HT-29 (cell line): ENCODE data around the gene PPME1. TPM values are rescaled to one million over a fixed set of nuclear protein-coding genes. Genes with fewer than 3 reads are reported as not detected.

Experiments used
- DNase-seq: peaks from one replicate; pipeline ENCODE4 v3.0.0-alpha.2; 2015; ENCODE audit warnings: low spot score
- total RNA-seq: library from RNA; depleted of rRNA; stranded (reverse); fragments of >200 nt; shearing (Covaris generic); gene quantifications from 2 replicates; pipeline ENCODE4 v1.2.3, GENCODE V29; 2014

The PPME1 gene
- total RNA-seq, 1 experiment from 2014 or later: 29.6 TPM

DNA sequence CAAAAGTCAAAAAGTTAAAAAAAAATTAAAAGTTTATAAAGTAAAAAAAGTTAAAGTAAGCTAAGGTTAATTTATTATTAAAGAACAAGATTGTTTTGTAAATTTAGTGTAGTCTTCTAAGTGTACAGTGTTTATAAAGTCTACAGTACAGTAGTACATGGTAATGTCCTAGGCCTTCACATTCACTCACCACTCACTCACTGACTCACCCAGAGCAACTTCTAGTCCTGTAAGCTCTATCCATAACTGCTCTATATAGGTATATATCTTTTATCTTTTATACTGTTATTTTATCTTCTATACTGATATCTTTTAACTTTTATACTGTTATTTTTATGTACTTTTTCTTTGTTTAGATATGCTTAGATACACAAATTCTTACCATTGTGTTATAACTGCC lies 11.4 kb upstream of the PPME1 start:
- DNase-seq: no peak

DNA sequence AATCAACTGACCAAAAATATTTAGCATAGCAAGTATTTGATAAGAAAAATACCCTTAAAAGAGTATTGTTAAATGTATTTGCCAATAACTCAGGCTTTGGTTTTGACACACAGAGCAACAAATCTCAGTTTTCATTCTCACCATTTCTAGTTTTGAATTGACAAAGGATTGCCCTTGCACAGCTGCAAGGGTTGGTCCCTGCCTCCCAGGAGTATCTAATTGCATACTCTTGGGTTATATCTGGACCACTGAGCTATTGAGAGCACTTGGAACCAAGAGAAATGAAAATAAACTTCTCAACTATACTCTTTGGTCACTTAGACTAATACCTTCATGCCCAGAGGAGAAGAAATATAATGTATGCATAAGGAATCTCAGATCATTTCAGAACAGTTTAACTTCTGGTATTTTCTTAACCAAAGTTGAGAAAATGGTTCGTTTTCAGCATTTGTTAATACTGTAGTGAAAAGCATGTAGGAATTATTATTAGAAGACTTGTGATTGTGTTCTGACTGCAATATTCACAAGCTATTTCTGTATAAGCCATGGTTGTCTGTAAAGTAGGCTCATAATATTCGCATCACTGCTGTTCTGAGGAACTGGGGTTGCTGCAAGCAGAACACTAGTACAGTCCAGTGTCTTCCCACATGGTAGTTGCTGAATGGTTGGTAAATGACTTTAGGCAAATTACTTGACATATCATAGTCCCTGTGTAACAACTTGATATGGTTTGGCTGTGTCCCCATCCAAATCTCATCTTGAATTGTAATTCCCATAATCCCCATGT lies 8.2 kb upstream of the PPME1 start:
- DNase-seq: no peak

DNA sequence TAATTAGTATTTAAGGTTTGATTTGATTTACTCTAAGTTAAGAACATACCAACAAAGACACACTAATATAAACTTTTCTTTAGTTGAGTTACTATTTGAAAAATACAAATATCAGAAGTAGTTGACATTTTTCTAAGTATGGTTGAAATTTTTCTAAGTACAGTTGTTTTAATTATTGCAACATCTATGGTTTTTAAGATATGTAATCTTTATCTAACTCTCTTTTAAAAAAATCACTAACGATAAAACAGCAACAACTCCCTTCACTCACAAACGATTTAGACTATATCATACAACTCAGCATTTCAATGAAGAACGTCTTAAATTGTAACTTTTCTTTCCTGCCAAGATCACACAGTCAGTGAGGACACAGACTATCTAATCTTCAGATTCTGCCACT lies 2.3 kb upstream of the PPME1 start:
- no peak for DNase-seq

DNA sequence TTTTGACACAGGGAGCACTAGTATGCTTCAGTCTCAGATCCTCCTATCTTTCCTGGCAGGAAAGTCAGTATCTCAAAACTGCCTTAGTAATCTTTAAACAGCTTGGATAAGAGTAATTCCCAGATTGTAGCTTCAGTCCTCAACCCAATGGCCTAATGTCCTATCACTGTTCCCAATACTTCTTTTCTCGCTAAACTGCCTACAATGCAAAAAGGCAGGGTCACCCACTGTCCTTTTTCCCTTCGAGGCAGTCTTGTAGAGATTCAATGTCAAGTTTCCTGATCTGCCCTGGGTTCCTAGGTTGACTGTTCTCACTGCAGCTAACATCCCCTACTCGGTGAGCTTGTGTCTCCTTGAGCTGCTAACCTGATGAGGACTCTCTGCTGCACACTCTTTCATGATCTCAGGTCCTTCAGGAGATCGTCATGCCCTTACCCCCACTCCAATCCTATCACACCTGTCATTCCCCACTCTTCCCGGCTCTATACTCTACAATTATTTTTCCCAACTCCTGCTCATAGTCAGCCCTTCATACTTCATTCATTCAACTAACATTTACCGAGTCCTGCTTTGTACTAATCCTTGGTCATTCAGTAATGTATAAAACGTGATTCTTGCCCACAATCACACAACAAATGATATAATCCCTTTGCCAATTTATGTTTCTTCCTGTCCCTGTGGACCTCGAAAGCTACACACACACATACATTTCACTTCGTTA lies 1.2 kb upstream of the PPME1 start:
- peak; percentile 19 for DNase-seq

DNA sequence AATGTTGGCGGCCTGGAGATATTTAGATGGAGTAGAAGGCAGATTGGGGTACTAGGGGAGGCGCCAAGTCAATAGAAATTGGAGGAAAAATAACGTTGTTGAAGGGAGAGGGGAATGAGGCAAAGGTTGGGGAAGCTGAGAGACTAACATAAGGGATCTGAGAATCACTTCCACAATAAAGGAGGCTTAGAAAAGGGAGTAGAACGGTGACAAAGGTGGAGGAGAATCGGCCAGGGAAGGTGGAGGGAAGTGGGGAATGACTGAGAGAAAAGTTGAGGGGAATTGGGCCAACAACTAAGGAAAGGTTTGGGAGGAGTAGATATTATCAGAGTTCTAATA lies 510 bp downstream of the PPME1 start:
- DNase-seq: no peak

DNA sequence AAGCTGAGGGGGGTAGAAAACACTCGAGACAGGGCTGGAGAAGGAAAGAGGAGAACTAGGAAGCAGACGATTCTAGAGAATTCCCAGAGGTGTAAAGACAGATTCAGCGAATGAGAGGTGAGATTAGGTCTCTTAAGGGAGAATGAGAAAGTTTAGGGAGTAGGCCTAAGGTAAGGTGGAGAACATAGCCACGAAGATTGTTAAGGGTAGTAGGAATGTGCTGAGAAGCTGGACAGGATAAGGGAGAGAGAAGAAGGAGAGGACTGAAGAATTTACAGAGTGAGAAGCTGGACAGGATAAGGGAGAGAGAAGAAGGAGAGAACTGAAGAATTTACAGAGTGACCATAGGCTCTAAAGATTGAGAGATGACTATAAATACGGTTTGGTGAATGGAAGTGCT lies 908 bp downstream of the PPME1 start:
- DNase-seq: peak; percentile 56

DNA sequence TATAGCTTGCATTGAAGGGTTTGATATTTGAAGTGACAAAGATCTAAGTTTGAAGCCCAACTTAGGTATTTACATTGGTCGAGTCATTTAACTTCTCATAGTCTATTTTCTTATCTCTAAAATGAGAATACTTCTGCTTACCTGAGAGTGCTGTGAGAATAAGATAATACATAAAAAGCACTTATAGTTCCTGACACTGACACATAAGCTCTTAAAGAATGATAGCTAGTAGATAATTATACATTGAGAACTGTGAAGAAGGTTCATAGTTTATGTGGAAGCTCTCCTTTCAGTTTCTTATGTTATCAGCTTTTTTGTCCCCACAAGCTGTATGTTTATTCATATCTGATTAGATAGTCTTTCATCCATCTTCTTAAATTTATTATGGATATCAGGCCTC lies 4.8 kb downstream of the PPME1 start:
- no peak for DNase-seq

DNA sequence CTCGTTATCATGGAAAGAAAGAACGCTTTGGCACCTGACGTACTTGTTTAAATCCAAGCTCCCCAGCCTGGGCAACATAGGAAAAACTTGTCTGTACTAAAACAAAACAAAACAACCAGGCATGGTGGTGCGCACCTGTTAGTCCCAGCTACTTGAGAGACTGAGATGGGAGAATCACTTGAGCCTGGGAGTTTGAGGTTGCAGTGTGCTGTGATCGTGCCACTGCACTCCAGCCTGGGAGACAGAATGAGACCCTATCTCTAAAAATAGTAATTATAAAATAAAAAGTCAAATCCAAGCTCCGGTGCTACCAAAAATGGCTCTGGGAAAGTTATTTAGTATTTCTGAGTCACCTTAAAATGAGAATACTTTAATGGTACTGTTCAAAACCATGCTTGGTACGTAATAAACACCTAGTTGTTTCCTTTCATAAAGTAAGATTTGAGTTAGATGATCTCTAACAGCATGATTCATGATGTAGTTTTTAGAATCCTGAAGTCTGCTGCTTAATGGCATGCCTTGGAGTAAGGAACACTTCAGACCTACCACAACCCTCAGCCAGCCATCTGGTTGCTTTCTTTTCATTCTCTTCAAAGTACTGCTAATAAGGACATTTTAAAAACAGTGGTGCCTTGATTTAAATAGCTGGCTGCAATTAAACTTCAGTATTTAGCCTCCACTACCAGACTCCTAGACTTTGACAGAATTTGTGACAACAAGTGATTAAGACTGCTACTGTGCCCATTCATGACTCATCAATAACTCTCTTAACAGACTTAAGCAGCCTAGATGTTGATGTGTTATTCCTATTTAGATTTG lies 8.4 kb downstream of the PPME1 start:
- no peak for DNase-seq

DNA sequence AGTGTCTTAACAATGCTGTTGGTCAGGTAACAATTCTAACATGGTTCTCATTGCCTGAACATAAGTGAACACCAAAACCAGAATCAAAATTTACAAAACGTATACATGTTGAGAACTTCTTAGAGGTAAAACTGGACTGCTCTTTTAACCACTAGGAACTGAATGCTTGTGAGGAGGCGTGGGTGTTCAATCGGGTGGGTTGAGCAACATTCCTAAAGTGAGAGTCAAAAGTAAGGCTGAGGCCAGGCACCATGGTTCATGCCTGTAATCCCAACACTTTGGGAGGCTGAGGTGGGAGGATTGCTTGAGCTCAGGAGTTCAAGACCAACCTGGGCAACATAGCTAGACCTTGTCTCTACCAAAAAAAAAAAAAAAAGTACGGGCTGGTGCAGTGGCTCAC lies 11.5 kb downstream of the PPME1 start:
- DNase-seq: no peak

DNA sequence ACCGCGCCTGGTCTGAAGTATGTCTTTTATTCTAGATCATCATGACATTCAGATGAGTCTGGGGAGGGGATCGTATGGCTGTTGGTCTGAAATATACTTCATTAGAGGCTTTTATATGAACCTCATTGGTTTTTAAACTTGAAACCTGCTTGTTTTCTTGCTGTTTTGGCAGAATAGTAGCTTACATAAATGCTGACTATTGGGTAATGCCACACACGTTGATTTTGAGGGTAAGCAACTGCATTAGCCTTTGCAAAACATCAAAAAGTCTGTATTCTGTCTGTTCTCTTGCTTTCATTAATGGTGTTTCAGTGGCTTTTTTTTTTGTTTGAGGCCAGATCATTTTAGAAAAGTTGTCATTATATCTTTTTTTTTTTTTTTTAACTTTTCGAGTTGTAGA lies 14.2 kb downstream of the PPME1 start:
- DNase-seq: no peak

DNA sequence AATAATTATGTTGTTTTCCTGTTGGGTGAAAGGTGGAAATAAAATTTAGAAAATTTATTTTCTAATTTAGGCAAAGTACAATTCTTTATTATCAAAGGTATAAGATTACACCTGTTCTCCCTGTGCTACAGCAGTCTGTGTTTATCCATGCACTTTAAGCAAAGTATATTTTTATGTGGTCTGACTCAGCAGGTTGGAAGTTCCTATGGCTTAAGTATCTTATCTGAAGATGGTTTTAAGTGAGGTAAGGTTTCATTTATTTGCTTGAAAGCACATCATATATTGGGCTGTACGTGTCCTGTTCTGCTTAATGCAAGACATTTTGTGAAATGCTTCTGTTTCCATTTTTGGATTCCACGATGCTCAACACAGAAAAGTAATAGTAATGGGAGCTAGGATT lies 14.6 kb downstream of the PPME1 start:
- DNase-seq: no peak

DNA sequence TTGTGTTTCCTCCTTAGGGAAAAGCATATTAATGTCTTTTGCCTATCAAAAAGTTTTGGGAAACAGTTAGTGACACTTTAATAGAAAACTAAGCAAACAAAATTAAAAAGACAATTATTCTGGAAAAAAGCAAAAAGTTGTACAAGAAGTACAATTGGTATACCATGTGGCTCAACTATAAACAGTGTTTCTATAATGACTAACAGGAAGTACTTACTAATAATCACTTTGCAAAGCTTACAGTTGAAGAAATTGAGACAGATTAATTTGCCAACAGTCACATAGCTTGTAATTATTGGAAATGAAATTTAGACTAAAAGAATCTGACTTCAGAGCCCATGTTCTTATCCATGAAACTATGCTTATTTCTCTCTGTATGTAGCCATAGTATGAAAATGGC lies 24.7 kb downstream of the PPME1 start:
- no peak for DNase-seq

DNA sequence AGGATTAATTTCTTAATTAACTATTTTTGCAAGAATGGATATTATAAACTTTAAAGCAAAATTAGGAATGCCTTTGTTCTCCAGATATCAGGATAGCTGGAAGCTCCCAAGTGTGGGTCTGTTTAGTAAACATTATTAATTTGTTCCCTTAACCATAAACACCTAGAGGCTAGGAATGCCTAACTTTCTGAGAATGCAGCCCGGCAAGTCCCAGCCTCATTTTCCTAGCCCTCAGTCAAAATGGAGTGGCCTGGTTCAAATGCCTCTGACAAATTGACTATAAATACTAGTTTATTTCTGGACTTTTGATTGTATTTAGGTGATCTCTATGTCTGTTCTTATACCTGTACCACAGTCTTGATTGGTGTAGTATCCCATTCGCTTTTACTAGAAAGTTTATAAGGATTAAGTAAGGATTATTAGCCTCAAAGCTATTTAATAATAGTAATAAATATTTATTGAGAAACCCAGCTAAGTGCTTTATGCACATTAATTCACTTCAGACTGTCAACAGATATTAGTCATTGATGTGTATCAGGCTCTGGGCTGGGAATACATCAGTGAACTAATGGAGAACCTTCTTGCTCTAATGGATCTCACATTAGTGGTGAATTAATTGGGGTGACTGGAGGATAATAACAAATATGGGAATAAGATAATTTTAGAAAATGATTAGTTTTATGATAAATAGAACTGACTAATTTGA lies 25.8 kb downstream of the PPME1 start:
- no peak for DNase-seq

DNA sequence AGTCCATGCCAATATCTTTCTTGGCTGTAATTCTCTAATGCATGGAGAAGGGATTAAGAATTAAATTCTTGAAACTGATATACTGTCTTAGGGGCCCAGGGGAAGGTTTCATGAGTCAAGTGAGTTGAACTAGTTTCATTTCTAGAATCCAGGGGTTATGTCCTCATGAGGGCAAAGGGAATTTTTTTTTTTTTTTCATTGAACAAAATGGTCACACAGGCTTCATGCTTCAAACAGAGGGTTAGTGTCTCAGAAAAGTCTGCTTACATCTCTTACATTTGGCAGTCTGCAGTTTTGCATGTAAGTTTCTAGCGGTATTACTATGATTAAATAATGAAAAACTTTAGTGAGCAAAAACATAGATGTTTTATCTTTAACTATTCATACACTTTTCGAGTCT lies 32.9 kb downstream of the PPME1 start:
- DNase-seq: no peak

DNA sequence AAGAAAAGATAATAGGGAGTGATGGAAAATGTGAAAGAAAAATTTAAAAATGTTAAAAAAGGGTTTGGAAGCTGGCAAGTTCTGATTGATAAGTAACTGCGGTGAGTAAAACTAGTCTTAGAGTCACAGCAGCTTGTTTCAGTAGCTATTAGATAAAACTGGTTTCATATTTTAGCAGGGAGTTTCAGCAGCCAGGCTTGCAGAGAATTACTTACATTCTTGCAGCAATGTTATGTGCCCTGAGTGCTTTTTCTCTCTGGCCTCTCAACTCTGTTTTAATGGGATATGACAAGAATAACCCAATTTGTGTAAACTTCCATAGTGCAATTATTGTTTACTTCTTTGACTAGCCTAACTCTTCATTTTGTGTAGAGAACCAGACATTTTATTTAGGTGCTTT lies 33.6 kb downstream of the PPME1 start:
- DNase-seq: no peak

DNA sequence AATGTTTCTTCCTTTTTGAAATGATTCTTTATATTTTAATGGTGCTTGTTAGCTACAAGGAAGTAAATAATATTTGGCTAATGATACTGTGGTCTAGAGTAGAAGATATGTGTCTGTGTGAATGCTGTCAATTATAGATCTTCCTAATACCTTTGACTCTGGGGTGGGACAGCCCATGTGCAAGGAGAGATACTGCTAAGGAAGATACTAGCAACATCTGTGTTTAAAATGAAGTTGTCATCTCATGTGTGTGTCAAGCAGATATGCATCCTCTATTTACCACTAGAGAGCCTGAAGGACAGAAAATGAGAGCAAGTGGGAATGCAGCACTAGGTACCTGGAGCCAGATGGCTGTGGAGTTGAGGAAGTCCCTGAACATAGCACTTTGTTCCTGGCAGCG lies 34.1 kb downstream of the PPME1 start:
- no peak for DNase-seq

DNA sequence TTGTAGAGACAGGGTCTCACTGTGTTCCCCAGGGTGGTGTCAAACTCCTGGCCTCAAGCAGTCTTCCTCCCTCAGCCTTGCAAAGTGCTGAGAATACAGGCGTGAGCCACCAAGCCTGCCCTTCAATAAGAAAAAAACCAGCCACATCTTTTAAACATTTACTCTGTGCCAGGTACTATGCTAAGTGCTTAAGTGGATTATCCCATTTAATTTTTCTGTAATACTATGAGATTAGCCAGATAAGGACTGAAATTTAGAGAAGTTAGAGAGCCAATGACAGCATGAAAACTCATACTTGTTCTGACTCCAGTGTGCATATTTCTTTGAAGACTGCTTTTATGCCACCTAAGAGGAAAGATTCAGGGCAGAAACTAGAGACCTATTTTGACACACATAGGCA lies 35.7 kb downstream of the PPME1 start:
- DNase-seq: no peak

DNA sequence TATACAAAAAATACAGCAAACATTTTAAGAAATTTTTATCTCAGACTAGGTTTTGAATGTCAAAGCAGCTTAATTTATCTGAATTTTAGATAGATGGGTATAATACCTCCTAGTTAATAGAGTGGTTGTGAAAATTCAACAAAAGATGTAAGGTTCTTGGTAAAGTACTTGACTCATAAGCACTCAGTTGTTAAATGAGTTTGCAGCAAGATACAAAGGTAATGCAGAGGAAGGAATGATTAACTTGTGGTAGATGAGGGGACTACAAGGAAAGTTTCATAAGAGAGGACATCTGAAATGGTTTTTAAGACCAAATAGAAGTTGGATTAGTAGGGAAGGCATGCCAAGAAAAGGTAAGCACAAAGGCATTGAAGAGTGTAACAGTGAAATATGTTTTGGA lies 37.4 kb downstream of the PPME1 start:
- DNase-seq: no peak

DNA sequence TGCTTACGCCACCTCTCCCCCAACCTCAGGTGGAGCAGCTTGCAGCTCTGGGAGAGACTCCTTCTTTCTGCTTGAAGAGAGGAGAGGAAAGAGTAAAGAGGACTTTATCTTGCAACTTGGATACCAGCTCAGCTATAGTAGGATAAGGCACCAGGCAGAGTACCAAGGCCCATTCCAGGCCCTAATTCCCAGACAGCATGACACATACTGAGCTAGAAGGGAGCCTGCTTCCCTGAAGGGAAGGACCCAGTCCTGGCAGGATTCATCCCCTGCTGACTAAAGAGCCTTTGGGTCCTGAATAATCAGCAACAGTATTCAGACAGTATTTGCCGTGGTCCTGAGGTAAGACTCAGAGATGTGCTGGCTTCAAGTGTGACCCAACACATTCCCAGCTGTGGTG lies 41.4 kb downstream of the PPME1 start:
- DNase-seq: no peak

DNA sequence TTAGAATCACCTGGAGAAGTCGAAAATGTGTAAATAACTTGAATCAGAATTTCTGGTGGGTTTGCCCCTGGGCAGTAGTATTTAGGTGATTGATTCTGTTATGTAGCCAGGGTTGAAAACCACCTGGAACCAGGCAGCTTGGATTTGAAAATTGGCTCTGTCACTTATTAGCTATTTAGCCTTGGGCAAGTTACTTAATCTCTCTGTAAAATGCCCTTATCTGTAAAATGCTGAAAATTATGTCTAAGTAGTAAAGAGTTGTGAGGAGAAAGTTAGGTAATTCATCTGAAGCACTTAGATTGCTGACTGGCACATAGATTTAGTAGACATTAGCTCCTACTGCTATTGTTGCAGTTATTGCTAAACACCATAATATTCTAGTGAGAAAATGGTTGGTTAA lies 49.3 kb downstream of the PPME1 start:
- no peak for DNase-seq

DNA sequence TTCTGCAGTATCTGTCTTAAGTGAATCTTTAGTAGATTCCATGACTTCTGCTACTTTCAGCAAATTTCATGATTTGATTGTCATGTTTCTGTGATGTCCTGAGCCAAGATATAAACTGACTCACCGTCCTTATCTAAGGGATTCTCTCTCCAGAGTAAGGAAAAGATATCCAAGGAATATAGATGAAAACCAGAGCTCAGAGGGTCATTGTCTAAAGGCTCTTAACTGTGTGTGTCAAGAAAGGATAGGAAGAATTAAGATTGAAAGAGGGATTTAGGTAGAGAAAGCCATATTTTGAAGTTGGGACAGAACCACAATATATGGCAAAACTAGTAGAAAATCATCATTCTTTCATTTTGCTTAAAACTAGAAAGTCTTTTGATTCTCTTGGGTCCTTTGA lies 50.7 kb downstream of the PPME1 start:
- no peak for DNase-seq

DNA sequence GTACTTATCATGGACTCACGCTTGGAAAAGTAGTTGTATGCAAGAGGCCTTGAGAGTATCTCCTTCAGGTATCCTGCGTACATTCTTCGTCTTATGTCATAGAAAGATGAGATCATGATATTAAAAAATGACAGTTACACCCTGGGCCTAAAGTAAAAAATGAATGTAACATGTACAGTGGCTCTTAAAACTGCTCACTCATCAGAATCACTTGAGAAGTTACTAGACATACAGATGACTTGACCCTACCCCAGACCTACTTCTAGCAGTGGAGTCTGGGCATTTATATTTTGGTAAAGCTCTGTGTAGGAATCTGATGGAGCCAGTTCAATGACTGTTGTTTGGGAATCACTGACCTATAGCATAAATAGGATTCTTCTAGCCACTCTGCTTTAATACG lies 54.5 kb downstream of the PPME1 start:
- DNase-seq: no peak
